Body of pancreas (tissue), 4 donors: Measurements from ENCODE around the gene AGPS.

Experiments
- CTCF ChIP-seq, 7 experiments: fragments of 450-650 bp in 4 of 7; fragments of 200-600 bp in 3 of 7; sonication (generic) in 3 of 7; IDR thresholded peaks; one replicate each; pipeline ENCODE4 v1.5.1; 2016 to 2019; ENCODE audit warnings: antibody characterized with exemption in 7 of 7
- POLR2A ChIP-seq, 3 donors: fragments of 450-650 bp; IDR thresholded peaks; one replicate each; pipeline ENCODE4 v1.6.1; 2016; ENCODE audit warnings: antibody characterized with exemption in 3 of 3, mild to moderate bottlenecking in 2 of 3

GRCh38 chr2:177407031-177407430 is 14.5 kb downstream of the AGPS start:
- no peak for TF ChIP-seq POLR2A (IDR thresholded peaks at IDR 0.05)
- no peak for TF ChIP-seq CTCF (IDR thresholded peaks at IDR 0.05)
